ENCODE measurements around the gene CRY2.

GRCh38 chr11:45917623-45918330, 70.5 kb downstream of the CRY2 start, which contains the start of gene PEX16:
- TF ChIP-seq TEAD4 (IDR thresholded peaks at IDR 0.05) = no peak
- peak; percentile 98 for TF ChIP-seq CEBPB (IDR thresholded peaks at IDR 0.05)
- TF ChIP-seq CREB1 (IDR thresholded peaks at IDR 0.05; ENCODE audit: low read depth) = peak; percentile 27; the same call in 1 of the 2 replicates
- TF ChIP-seq TAF1 (IDR thresholded peaks at IDR 0.05; ENCODE audit: low read depth) = peak; percentile 70
- peak; percentile 45; the same call in 1 of the 2 replicates for TF ChIP-seq TCF12 (IDR thresholded peaks at IDR 0.05; ENCODE audit: low read depth)
